Sigmoid colon (tissue), 4 donors: ENCODE data around the gene CLTB.

Experiments used
- CTCF ChIP-seq, 4 experiments: fragments of 450-650 bp in 3 of 4; fragments of 200-600 bp in 1 of 4; IDR thresholded peaks; one replicate each; pipeline ENCODE4 v1.5.1; 2016 to 2019; ENCODE audit warnings: antibody characterized with exemption in 4 of 4, mild to moderate bottlenecking in 3 of 4, moderate library complexity in 2 of 4
- EP300 ChIP-seq, 4 donors: sonication (generic); formaldehyde crosslinking; IDR thresholded peaks; one replicate each; pipeline ENCODE4 v1.6.1; 2017; ENCODE audit warnings: antibody characterized with exemption in 4 of 4
- POLR2A ChIP-seq, 2 donors: fragments of 450-650 bp; IDR thresholded peaks; one replicate each; pipeline ENCODE4 v1.6.1; 2016; ENCODE audit warnings: antibody characterized with exemption in 2 of 2, mild to moderate bottlenecking in 2 of 2, moderate library complexity in 2 of 2
- POLR2AphosphoS5 ChIP-seq, 4 donors: sonication (generic); formaldehyde crosslinking; IDR thresholded peaks; one replicate each; pipeline ENCODE4 v1.6.1; 2017; ENCODE audit warnings: antibody characterized with exemption in 4 of 4

GRCh38 chr5:176394881-176395675 is 21.3 kb downstream of the CLTB start:
- TF ChIP-seq CTCF (IDR thresholded peaks at IDR 0.05): no peak
- TF ChIP-seq POLR2A (IDR thresholded peaks at IDR 0.05): no peak
- TF ChIP-seq POLR2AphosphoS5 (IDR thresholded peaks at IDR 0.05): no peak
- no peak for TF ChIP-seq EP300 (IDR thresholded peaks at IDR 0.05)
